DND-41 (cell line): ENCODE results near the gene SBDS.
"Not testable (repeated sequence)": the region's sequence is repeated elsewhere in the genome, so short reads cannot be mapped to it uniquely, and the experiment has no call there.

Source experiments
- ATAC-seq: fragments of 200-7000 bp; cut with Tn5 transposase; 3 replicates; pipeline ENCODE4 v1.9.1; 2021; ENCODE audit warnings: low read depth; ENCODE audit not compliant: insufficient read depth
- DNase-seq: peaks from one replicate; pipeline ENCODE4 v3.0.0-alpha.2; 2020
- H2AFZ ChIP-seq: 2 replicates; pipeline ENCODE4 v1.6.0; 2012; ENCODE audit warnings: low read depth, low read length
- H3K27ac ChIP-seq: 2 replicates; pipeline ENCODE4 v1.5.1; 2012; ENCODE audit warnings: low read length, inconsistent platforms
- H3K27me3 ChIP-seq: fragments of 200-600 bp; sonication (generic); 2 replicates; pipeline ENCODE4 v1.6.0; 2012; ENCODE audit warnings: low read length, mild to moderate bottlenecking, inconsistent platforms; ENCODE audit not compliant: insufficient read depth, poor library complexity
- H3K36me3 ChIP-seq: 2 replicates; pipeline ENCODE4 v1.5.1; 2012; ENCODE audit warnings: low read length, inconsistent platforms; ENCODE audit not compliant: insufficient read depth
- H3K4me1 ChIP-seq: 2 replicates; pipeline ENCODE4 v1.5.1; 2012; ENCODE audit warnings: mild to moderate bottlenecking, low read length; ENCODE audit not compliant: insufficient read depth
- H3K4me2 ChIP-seq: 2 replicates; pipeline ENCODE4 v1.6.0; 2012; ENCODE audit warnings: mild to moderate bottlenecking, moderate library complexity, low read length, inconsistent platforms; ENCODE audit not compliant: insufficient read depth
- H3K4me3 ChIP-seq, 2 experiments: fragments of 200-600 bp in 1 of 2; shearing (Covaris generic) in 1 of 2; 2 replicates each; pipeline ENCODE4 v1.5.1; 2012 to 2016; ENCODE audit warnings: inconsistent platforms in 2 of 2, low read length in 2 of 2, mild to moderate bottlenecking in 2 of 2, low read depth in 1 of 2, moderate library complexity in 1 of 2
- H3K79me2 ChIP-seq: 2 replicates; pipeline ENCODE4 v1.6.0; 2012; ENCODE audit warnings: low read length, inconsistent platforms; ENCODE audit not compliant: insufficient read depth
- H3K9ac ChIP-seq: 2 replicates; pipeline ENCODE4 v1.6.0; 2012; ENCODE audit warnings: low read depth, mild to moderate bottlenecking, inconsistent platforms, low read length, moderate library complexity
- H3K9me3 ChIP-seq: 2 replicates; pipeline ENCODE4 v1.5.1; 2012; ENCODE audit warnings: low read length, moderate library complexity, mild to moderate bottlenecking, inconsistent platforms; ENCODE audit not compliant: insufficient read depth, severe bottlenecking
- H4K20me1 ChIP-seq: 2 replicates; pipeline ENCODE4 v1.6.0; 2012; ENCODE audit warnings: low read length; ENCODE audit not compliant: insufficient read depth
- TF ChIP-seq, protein P1 (sequence below): IDR thresholded peaks from 2 replicates; pipeline ENCODE4 v1.5.1; 2012; ENCODE audit warnings: borderline replicate concordance, low read length, moderate library complexity, mild to moderate bottlenecking; ENCODE audit not compliant: poor library complexity, severe bottlenecking; ENCODE audit errors: extremely low read depth

SBDS gene

DNA sequence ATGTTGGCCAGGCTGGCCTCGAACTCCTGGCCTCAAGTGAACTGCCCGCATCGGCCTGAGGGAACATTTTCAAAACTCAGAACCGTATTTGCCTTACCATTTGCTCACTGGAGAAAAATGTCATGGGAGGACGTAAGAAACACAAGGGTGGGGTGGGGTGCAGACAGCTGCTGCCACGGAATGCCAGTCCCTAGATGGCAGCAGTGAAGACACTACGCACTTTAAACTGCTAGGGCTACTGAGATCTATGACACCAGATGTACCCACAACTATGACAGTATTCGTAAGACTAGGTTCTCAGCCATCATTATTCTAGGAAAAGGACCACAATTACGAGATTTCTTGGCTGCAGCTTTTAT, 716 bp downstream of the SBDS start:
- ATAC-seq (peak; percentile 48), DNase-seq (peak; percentile 60)
- H3K9ac ChIP-seq = peak overlapping the region; percentile 63
- H3K27me3 ChIP-seq, H4K20me1 ChIP-seq, H3K9me3 ChIP-seq: not testable (repeated sequence)
- peaks cover 34% of the 10 kb centered on the region for H3K79me2 ChIP-seq
- peak overlapping the region; percentile 74 for H3K27ac ChIP-seq
- TF ChIP-seq, protein P1, sequence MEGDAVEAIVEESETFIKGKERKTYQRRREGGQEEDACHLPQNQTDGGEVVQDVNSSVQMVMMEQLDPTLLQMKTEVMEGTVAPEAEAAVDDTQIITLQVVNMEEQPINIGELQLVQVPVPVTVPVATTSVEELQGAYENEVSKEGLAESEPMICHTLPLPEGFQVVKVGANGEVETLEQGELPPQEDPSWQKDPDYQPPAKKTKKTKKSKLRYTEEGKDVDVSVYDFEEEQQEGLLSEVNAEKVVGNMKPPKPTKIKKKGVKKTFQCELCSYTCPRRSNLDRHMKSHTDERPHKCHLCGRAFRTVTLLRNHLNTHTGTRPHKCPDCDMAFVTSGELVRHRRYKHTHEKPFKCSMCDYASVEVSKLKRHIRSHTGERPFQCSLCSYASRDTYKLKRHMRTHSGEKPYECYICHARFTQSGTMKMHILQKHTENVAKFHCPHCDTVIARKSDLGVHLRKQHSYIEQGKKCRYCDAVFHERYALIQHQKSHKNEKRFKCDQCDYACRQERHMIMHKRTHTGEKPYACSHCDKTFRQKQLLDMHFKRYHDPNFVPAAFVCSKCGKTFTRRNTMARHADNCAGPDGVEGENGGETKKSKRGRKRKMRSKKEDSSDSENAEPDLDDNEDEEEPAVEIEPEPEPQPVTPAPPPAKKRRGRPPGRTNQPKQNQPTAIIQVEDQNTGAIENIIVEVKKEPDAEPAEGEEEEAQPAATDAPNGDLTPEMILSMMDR = peak; percentile 59
- peak overlapping the region; percentile 66 for H3K4me2 ChIP-seq
- H3K4me3 ChIP-seq = peak overlapping the region; percentile 39 to 76; a peak in 3 of 4 replicates
- peak overlapping the region; percentile 82 for H2AFZ ChIP-seq
- H3K36me3 ChIP-seq = peaks cover 27% of the 10 kb centered on the region
- peaks cover 22% of the 10 kb centered on the region for H3K4me1 ChIP-seq

DNA sequence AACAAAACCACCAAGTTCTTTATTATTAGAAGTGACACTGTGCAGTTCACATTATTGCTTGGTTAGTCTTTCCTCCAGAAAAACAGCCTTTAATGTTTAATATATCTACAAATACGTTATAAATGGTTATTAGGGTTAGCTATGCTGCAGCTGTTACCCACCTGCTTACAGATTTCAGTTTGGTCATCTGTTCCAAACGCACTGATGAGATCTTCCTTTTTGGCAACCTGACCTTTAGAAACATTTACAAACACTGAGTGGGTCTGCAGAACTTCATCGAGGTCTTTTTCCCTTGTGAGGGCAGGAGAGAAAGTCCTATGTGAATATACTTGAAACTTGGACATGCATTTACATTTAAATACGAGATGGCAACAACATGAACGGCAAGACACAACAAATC, 1.3 kb downstream of the SBDS start:
- peak overlapping the region in 1 of 2 experiments; percentile 76; a peak in 3 of 4 replicates for H3K4me3 ChIP-seq
- not testable (repeated sequence) for H3K9me3 ChIP-seq, H4K20me1 ChIP-seq, H3K27me3 ChIP-seq, DNase-seq, ATAC-seq, H3K27ac ChIP-seq, H2AFZ ChIP-seq
- peaks cover 22% of the 10 kb centered on the region for H3K4me1 ChIP-seq
- H3K4me2 ChIP-seq = peak overlapping the region; percentile 66
- H3K36me3 ChIP-seq = peaks cover 26% of the 10 kb centered on the region
- H3K79me2 ChIP-seq = peaks cover 34% of the 10 kb centered on the region
- peak overlapping the region; percentile 63 for H3K9ac ChIP-seq

DNA sequence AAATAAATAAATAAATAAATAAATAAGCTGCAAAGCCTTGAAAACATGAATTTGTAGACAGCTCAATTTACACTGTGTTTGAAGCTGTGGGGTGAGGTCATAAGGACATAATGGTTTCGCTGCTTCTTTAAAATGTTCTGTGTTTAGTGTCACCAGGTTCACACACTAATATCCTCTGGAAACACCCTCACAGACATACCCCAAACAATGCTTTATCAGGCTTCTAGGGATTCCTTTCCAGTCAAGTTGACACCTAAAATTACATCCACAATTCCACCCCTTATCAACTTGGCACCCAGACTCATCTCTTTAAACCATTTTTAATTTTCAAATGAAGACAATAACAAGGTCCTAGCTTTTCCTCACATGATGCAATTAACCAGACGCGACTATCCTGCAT, 5.8 kb downstream of the SBDS start:
- not testable (repeated sequence) for H2AFZ ChIP-seq, H4K20me1 ChIP-seq, H3K79me2 ChIP-seq, H3K4me2 ChIP-seq, H3K27me3 ChIP-seq, DNase-seq, H3K4me3 ChIP-seq, H3K9ac ChIP-seq, H3K9me3 ChIP-seq, ATAC-seq, H3K27ac ChIP-seq
- H3K36me3 ChIP-seq = peaks cover 37% of the 10 kb centered on the region
- peaks cover 12% of the 10 kb centered on the region for H3K4me1 ChIP-seq

DNA sequence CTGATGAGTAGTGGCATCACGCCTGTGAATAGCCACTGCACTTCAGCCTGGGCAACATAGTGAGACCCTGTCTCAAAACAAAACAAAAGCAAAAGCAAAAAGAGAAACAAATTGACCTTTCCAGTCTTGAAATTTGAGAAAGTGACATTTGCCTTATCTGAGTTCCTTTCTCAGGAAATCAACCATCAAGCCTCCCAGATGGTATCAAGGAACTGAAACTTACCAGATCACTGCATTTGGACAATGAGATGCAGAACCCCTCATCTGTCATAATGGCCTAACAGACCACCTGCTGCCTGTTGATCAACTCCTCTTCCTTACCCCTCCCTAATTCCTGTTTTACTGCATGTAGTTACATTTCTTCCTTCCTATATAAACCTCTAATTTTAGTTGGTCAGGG, 15.1 kb downstream of the SBDS start:
- H3K27me3 ChIP-seq, DNase-seq, H3K4me3 ChIP-seq, H3K4me1 ChIP-seq, H4K20me1 ChIP-seq, H3K4me2 ChIP-seq, H3K9me3 ChIP-seq, H3K36me3 ChIP-seq, ATAC-seq, H3K79me2 ChIP-seq, H2AFZ ChIP-seq, H3K9ac ChIP-seq, H3K27ac ChIP-seq: not testable (repeated sequence)

DNA sequence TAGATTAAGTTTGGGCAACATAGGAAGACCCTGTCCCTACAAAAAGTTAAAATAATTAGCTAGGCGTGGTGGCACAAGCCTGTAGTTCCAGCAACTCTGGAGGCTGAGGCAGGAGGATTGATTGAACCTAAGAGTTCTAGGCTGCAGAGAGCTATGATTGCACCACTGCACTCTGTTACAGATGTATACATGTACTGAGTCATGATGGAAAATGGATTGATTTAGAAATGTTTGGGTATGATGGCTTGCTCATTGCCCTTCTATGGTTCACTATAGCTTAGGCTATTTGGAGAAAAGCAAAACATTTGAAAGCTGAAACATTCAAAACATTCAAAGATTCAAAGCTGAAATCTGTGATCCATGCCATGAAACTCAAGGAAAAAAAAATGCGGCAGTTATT, 16.4 kb downstream of the SBDS start:
- DNase-seq, H3K36me3 ChIP-seq, H3K79me2 ChIP-seq, H3K27ac ChIP-seq, H2AFZ ChIP-seq, H4K20me1 ChIP-seq, H3K9me3 ChIP-seq, H3K9ac ChIP-seq, ATAC-seq, H3K4me2 ChIP-seq, H3K4me1 ChIP-seq, H3K27me3 ChIP-seq, H3K4me3 ChIP-seq: not testable (repeated sequence)

DNA sequence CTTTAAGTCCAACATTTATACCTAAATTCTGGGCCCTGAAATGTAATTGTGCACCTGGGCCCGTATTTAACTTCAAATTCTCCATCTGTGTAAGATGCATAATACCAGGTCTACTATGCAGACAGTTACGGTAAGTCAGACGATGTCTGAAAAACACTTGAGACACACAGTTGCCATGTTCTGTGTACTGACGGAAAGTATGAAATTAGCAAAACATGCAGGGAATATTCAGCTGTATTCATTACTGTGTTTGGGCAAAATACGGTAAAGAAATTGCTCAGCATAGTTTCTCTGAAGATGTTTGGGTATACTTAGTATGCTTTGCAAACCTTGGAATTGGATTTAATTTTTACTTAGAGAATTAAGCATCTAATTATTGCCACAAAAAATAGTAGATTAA, 17.1 kb downstream of the SBDS start:
- not testable (repeated sequence) for H3K9me3 ChIP-seq, H3K9ac ChIP-seq, H3K27ac ChIP-seq, H3K36me3 ChIP-seq, H3K4me1 ChIP-seq, ATAC-seq, H3K4me3 ChIP-seq, H3K4me2 ChIP-seq, H2AFZ ChIP-seq, H4K20me1 ChIP-seq, H3K79me2 ChIP-seq, DNase-seq, H3K27me3 ChIP-seq
